ENCODE measurements around the gene TMEM63C. TPM values are rescaled to one million over a fixed set of nuclear protein-coding genes. Genes with fewer than 3 reads are reported as not detected.
"Not testable (repeated sequence)": the region's sequence is repeated elsewhere in the genome, so short reads cannot be mapped to it uniquely, and the experiment has no call there.

Gene TMEM63C
- total RNA-seq, 2 donors from 2014 or later: 1.1 to 1.6 TPM

DNA sequence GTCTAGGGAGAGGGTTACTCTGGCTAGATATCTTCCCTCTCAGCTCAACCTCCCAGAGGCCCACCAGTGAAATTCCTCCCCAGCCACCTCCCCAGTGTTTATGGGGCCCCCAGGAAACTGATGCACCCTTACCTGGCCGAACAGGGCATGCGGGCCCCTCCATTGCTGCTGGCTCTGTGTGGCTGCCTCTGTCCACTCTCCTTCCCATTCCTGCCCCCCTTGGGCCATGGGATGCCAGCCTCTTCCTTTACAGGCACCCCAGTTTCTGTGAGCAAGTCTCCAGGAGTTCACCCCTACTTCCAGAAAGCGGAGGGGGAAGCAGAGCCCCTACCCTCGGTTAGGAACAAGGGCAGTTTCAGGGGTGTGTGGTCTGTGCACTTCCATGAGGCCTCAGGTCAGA, 20.6 kb upstream of the TMEM63C start:
- Histone ChIP-seq H3K36me3 (ENCODE audit: control insufficient read depth, insufficient read depth, low read length) (no peaks in the 10 kb centered on the region), H3K9me3 (ENCODE audit: control insufficient read depth, low read length) (no peaks in the 10 kb centered on the region), H3K27me3 (ENCODE audit: control insufficient read depth, insufficient read depth, low read length, poor library complexity, severe bottlenecking) (peaks cover 8% of the 10 kb centered on the region), H3K4me1 (ENCODE audit: control insufficient read depth, insufficient read depth, low read length) (peaks cover 3% of the 10 kb centered on the region), H3K27ac (ENCODE audit: low read depth, low read length) (no peak overlapping the region), H3K9ac (ENCODE audit: extremely low read depth, low read length, poor library complexity, severe bottlenecking) (no peak overlapping the region), H3K4me3 (ENCODE audit: low read length) (no peak overlapping the region)
- no peaks in the 10 kb centered on the region for H3K27me3 Mint-ChIP-seq (ENCODE audit: insufficient read depth)
- no peak overlapping the region for H3K4me3 Mint-ChIP-seq
- no peaks in the 10 kb centered on the region for H3K9me3 Mint-ChIP-seq
- DNase-seq: no peak
- TF ChIP-seq, protein P1, sequence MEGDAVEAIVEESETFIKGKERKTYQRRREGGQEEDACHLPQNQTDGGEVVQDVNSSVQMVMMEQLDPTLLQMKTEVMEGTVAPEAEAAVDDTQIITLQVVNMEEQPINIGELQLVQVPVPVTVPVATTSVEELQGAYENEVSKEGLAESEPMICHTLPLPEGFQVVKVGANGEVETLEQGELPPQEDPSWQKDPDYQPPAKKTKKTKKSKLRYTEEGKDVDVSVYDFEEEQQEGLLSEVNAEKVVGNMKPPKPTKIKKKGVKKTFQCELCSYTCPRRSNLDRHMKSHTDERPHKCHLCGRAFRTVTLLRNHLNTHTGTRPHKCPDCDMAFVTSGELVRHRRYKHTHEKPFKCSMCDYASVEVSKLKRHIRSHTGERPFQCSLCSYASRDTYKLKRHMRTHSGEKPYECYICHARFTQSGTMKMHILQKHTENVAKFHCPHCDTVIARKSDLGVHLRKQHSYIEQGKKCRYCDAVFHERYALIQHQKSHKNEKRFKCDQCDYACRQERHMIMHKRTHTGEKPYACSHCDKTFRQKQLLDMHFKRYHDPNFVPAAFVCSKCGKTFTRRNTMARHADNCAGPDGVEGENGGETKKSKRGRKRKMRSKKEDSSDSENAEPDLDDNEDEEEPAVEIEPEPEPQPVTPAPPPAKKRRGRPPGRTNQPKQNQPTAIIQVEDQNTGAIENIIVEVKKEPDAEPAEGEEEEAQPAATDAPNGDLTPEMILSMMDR (conservative IDR thresholded peaks at IDR 0.05): no peak
- no peaks in the 10 kb centered on the region for H3K36me3 Mint-ChIP-seq (ENCODE audit: low read depth)
- 90 to 93% methylated on average over 3 to 4 of the region's 4 CpGs for WGBS, 2 experiments (ENCODE audit: insufficient coverage in 1 of 2, insufficient read length in 1 of 2)
- no peak overlapping the region for H3K27ac Mint-ChIP-seq
- peaks cover 11% of the 10 kb centered on the region for H3K4me1 Mint-ChIP-seq

DNA sequence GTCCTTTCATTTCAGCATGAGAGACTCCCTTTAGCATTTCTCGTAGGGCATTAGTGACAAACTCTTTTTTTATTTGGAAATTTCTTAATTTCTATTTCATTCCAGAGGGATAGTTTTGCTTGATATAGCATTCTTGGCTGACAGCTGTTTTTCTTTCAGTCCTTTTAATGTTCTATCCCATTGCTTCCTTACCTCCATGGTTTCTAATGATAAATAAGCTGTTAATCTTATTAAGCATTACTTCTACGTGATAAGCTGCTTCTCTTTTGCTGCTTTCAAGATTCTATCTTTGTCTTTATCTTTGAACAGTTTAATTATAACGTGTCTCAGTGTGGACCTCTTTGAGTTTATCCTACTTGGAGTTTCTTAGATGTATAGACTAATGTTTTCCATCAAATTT, 11.6 kb upstream of the TMEM63C start:
- Histone ChIP-seq H3K27me3 (ENCODE audit: control insufficient read depth, insufficient read depth, low read length, poor library complexity, severe bottlenecking) (no peaks in the 10 kb centered on the region), H3K9me3 (ENCODE audit: control insufficient read depth, low read length) (peaks cover 20% of the 10 kb centered on the region), H3K9ac (ENCODE audit: extremely low read depth, low read length, poor library complexity, severe bottlenecking) (no peak overlapping the region), H3K36me3 (ENCODE audit: control insufficient read depth, insufficient read depth, low read length) (no peaks in the 10 kb centered on the region), H3K27ac (ENCODE audit: low read depth, low read length) (no peak overlapping the region), H3K4me3 (ENCODE audit: low read length) (no peak overlapping the region), H3K4me1 (ENCODE audit: control insufficient read depth, insufficient read depth, low read length) (no peaks in the 10 kb centered on the region)
- no peaks in the 10 kb centered on the region for H3K4me1 Mint-ChIP-seq
- TF ChIP-seq, protein P1 (conservative IDR thresholded peaks at IDR 0.05): no peak
- peaks cover 14% of the 10 kb centered on the region for H3K9me3 Mint-ChIP-seq
- H3K4me3 Mint-ChIP-seq: no peak overlapping the region
- H3K27ac Mint-ChIP-seq: no peak overlapping the region
- no peaks in the 10 kb centered on the region for H3K36me3 Mint-ChIP-seq (ENCODE audit: low read depth)
- 81 to 86% methylated on average over 1 to 3 of the region's 3 CpGs for WGBS, 2 experiments (ENCODE audit: insufficient coverage in 1 of 2, insufficient read length in 1 of 2)
- no peak for DNase-seq
- H3K27me3 Mint-ChIP-seq (ENCODE audit: insufficient read depth): peaks cover 5% of the 10 kb centered on the region

DNA sequence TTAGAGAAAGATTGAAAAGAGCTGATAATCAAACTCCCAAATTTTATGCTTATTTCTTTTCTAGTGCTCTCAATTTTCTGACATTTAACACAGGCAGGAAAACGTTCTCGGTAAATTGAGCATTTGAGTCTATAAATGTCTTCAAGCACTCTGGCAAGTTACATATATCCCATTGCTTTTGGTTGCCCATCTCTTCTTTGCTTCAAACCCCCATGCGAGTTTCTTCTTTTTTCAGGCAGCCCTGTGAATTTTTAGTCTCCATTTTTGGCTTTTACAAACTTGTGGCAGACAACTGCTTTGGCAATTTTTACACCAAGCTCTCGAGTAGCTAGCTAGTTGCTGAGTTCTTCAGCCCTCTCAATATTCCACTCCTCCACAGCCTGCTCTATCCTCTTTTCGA, 8.7 kb upstream of the TMEM63C start:
- H3K27ac ChIP-seq (ENCODE audit: low read depth, low read length): no peak overlapping the region
- no peak for DNase-seq
- no peaks in the 10 kb centered on the region for H3K27me3 ChIP-seq (ENCODE audit: control insufficient read depth, insufficient read depth, low read length, poor library complexity, severe bottlenecking)
- H3K4me3 ChIP-seq (ENCODE audit: low read length): no peak overlapping the region
- Mint-ChIP-seq H3K4me3 (no peak overlapping the region), H3K27ac (no peak overlapping the region), H3K27me3 (ENCODE audit: insufficient read depth) (peaks cover 5% of the 10 kb centered on the region), H3K36me3 (ENCODE audit: low read depth) (no peaks in the 10 kb centered on the region), H3K9me3 (peaks cover 14% of the 10 kb centered on the region), H3K4me1 (no peaks in the 10 kb centered on the region)
- no peaks in the 10 kb centered on the region for H3K36me3 ChIP-seq (ENCODE audit: control insufficient read depth, insufficient read depth, low read length)
- 91 to 93% methylated on average over 5 of the region's 5 CpGs for WGBS, 2 experiments (ENCODE audit: insufficient coverage in 1 of 2, insufficient read length in 1 of 2)
- H3K9me3 ChIP-seq (ENCODE audit: control insufficient read depth, low read length): peaks cover 20% of the 10 kb centered on the region
- TF ChIP-seq, protein P1 (conservative IDR thresholded peaks at IDR 0.05): no peak
- H3K9ac ChIP-seq (ENCODE audit: extremely low read depth, low read length, poor library complexity, severe bottlenecking): no peak overlapping the region
- no peaks in the 10 kb centered on the region for H3K4me1 ChIP-seq (ENCODE audit: control insufficient read depth, insufficient read depth, low read length)

DNA sequence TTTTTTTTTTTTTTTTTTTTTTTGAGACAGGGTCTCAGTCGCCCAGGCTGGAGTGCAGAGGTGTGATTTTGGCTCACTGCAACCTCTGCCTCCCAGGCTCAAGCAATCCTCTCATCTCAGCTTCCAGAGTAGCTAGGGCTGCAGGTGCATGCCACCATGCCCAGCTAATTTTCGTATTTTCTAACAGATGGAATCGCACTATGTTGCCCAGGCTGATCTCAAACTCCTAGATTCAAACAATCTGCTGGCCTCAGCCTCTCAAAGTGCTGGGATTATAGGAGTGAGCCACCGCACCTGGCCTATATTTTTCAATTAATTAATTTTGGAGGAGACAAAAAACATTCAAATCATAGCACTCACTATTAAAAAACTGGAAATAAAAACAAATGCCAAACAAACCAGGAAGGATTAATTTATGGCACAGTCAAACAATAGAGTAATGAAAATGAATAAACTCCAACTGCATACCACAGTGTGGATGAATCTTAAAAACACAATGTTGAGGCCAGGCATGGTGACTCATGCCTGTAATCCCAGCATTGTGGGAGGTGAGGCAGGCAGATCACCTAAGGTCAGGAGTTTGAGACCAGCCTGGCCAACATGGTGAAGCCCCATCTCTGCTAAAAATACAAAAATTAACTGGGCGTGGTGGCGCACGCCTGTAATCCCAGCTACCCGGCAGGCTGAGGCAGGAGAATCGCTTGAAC, 7.5 kb upstream of the TMEM63C start:
- not testable (repeated sequence) for DNase-seq; H3K4me3 Mint-ChIP-seq; H3K4me3 ChIP-seq (ENCODE audit: low read length); H3K4me1 ChIP-seq (ENCODE audit: control insufficient read depth, insufficient read depth, low read length); H3K4me1 Mint-ChIP-seq; H3K27ac ChIP-seq (ENCODE audit: low read depth, low read length); H3K27ac Mint-ChIP-seq; H3K27me3 Mint-ChIP-seq (ENCODE audit: insufficient read depth); H3K27me3 ChIP-seq (ENCODE audit: control insufficient read depth, insufficient read depth, low read length, poor library complexity, severe bottlenecking); H3K36me3 ChIP-seq (ENCODE audit: control insufficient read depth, insufficient read depth, low read length); H3K9ac ChIP-seq (ENCODE audit: extremely low read depth, low read length, poor library complexity, severe bottlenecking); H3K36me3 Mint-ChIP-seq (ENCODE audit: low read depth)
- H3K9me3 ChIP-seq (ENCODE audit: control insufficient read depth, low read length): peaks cover 16% of the 10 kb centered on the region
- peaks cover 11% of the 10 kb centered on the region for H3K9me3 Mint-ChIP-seq
- 87 to 99% methylated on average over 7 to 9 of the region's 9 CpGs for WGBS, 2 experiments (ENCODE audit: insufficient coverage in 1 of 2, insufficient read length in 1 of 2)

Data from endodermal cell (in vitro differentiated cells).